Duodenal mucosa (tissue), 2 donors: ENCODE results near the gene SDR39U1.

ENCODE experiments used
- H3K27ac ChIP-seq: one replicate; pipeline ENCODE4 v1.7.0; 2013; ENCODE audit warnings: low read depth, low read length
- H3K27me3 ChIP-seq, 2 donors: one replicate each; pipeline ENCODE4 v1.7.0; 2013; ENCODE audit warnings: low read length in 2 of 2, control low read depth in 1 of 2; ENCODE audit not compliant: insufficient read depth in 2 of 2, control insufficient read depth in 1 of 2
- H3K36me3 ChIP-seq, 2 donors: one replicate each; pipeline ENCODE4 v1.7.0; 2013; ENCODE audit warnings: low read length in 2 of 2, control low read depth in 1 of 2; ENCODE audit not compliant: insufficient read depth in 2 of 2, control insufficient read depth in 1 of 2
- H3K4me1 ChIP-seq, 2 donors: one replicate each; pipeline ENCODE4 v1.7.0; 2013; ENCODE audit warnings: low read length in 2 of 2, control low read depth in 1 of 2; ENCODE audit not compliant: insufficient read depth in 2 of 2, control insufficient read depth in 1 of 2
- H3K4me3 ChIP-seq, 2 donors: one replicate each; pipeline ENCODE4 v1.7.0; 2013; ENCODE audit warnings: low read length in 2 of 2, low read depth in 1 of 2
- H3K9ac ChIP-seq, 2 donors: one replicate each; pipeline ENCODE4 v1.7.0; 2013; ENCODE audit warnings: low read length in 2 of 2, low read depth in 1 of 2
- H3K9me3 ChIP-seq, 2 donors: one replicate each; pipeline ENCODE4 v1.7.0; 2013; ENCODE audit warnings: low read length in 2 of 2, control low read depth in 1 of 2; ENCODE audit not compliant: control insufficient read depth in 1 of 2

The SDR39U1 gene

GRCh38 chr14:24428628-24429394 is 13.8 kb downstream of the SDR39U1 start:
- H3K4me1 ChIP-seq: peaks cover 60 to 66% of the 10 kb centered on the region in 2 donors
- peak overlapping the region; percentile 78 to 98 for H3K9ac ChIP-seq
- no peaks in the 10 kb centered on the region for H3K27me3 ChIP-seq
- peak overlapping the region; percentile 96 for H3K27ac ChIP-seq
- peak overlapping the region; percentile 96 to 97 for H3K4me3 ChIP-seq
- peaks cover 19 to 20% of the 10 kb centered on the region in 2 donors for H3K36me3 ChIP-seq
- no peaks in the 10 kb centered on the region for H3K9me3 ChIP-seq

GRCh38 chr14:24427537-24428508 is 14.8 kb downstream of the SDR39U1 start:
- H3K4me3 ChIP-seq: peak overlapping the region; percentile 42 to 59
- peak overlapping the region; percentile 74 for H3K27ac ChIP-seq
- peaks cover 10 to 11% of the 10 kb centered on the region in 2 donors for H3K36me3 ChIP-seq
- H3K9me3 ChIP-seq: no peaks in the 10 kb centered on the region
- no peaks in the 10 kb centered on the region for H3K27me3 ChIP-seq
- peaks cover 63 to 66% of the 10 kb centered on the region in 2 donors for H3K4me1 ChIP-seq
- H3K9ac ChIP-seq: peak overlapping the region; percentile 30 to 71

- H3K27ac ChIP-seq: peak overlapping the region; percentile 74
- peak overlapping the region; percentile 55 to 59 for H3K4me3 ChIP-seq
- peaks cover 63 to 64% of the 10 kb centered on the region in 2 donors for H3K4me1 ChIP-seq
- H3K9ac ChIP-seq: peak overlapping the region in 1 of 2 donors; percentile 71
- H3K9me3 ChIP-seq: no peaks in the 10 kb centered on the region
- peaks cover 2 to 4% of the 10 kb centered on the region in 2 donors for H3K36me3 ChIP-seq
- H3K27me3 ChIP-seq: no peaks in the 10 kb centered on the region
Measured at GRCh38 chr14:24426912-24427536, 15.6 kb downstream of the SDR39U1 start.

- Histone ChIP-seq H3K36me3 (peaks cover 0 to 3% of the 10 kb centered on the region in 2 donors), H3K4me3 (peak overlapping the region; percentile 51 to 60), H3K4me1 (peaks cover 56 to 57% of the 10 kb centered on the region in 2 donors), H3K27ac (peak overlapping the region; percentile 35), H3K27me3 (no peaks in the 10 kb centered on the region), H3K9ac (peak overlapping the region in 1 of 2 donors; percentile 8), H3K9me3 (no peaks in the 10 kb centered on the region)
Measured at GRCh38 chr14:24426150-24426911, 16.2 kb downstream of the SDR39U1 start.

- no peaks in the 10 kb centered on the region for H3K9me3 ChIP-seq
- no peak overlapping the region for H3K27ac ChIP-seq
- peaks cover 50 to 51% of the 10 kb centered on the region in 2 donors for H3K4me1 ChIP-seq
- H3K27me3 ChIP-seq: no peaks in the 10 kb centered on the region
- H3K36me3 ChIP-seq: peaks cover 0 to under 1% of the 10 kb centered on the region in 2 donors
- H3K9ac ChIP-seq: no peak overlapping the region
- H3K4me3 ChIP-seq: peak overlapping the region in 1 of 2 donors; percentile 60
Measured at GRCh38 chr14:24425704-24426103, 16.9 kb downstream of the SDR39U1 start.

GRCh38 chr14:24422694-24423601 is 19.6 kb downstream of the SDR39U1 start:
- Histone ChIP-seq H3K4me3 (peak overlapping the region; percentile 59 to 71), H3K9ac (peak overlapping the region; percentile 49 to 53), H3K9me3 (no peaks in the 10 kb centered on the region), H3K27me3 (no peaks in the 10 kb centered on the region), H3K27ac (peak overlapping the region; percentile 62), H3K36me3 (no peaks in the 10 kb centered on the region), H3K4me1 (peaks cover 42 to 43% of the 10 kb centered on the region in 2 donors)

- Histone ChIP-seq H3K4me1 (peaks cover 36 to 38% of the 10 kb centered on the region in 2 donors), H3K4me3 (no peak overlapping the region), H3K36me3 (no peaks in the 10 kb centered on the region), H3K9me3 (no peaks in the 10 kb centered on the region), H3K27ac (no peak overlapping the region), H3K27me3 (no peaks in the 10 kb centered on the region), H3K9ac (no peak overlapping the region)
Measured at GRCh38 chr14:24422261-24422660, 20.3 kb downstream of the SDR39U1 start.

GRCh38 chr14:24418492-24418873 is 24.1 kb downstream of the SDR39U1 start:
- no peak overlapping the region for H3K9ac ChIP-seq
- H3K36me3 ChIP-seq: peaks cover 0 to 14% of the 10 kb centered on the region in 2 donors
- no peak overlapping the region for H3K27ac ChIP-seq
- H3K27me3 ChIP-seq: no peaks in the 10 kb centered on the region
- H3K4me1 ChIP-seq: peaks cover 20 to 23% of the 10 kb centered on the region in 2 donors
- H3K4me3 ChIP-seq: no peak overlapping the region
- no peaks in the 10 kb centered on the region for H3K9me3 ChIP-seq
